AG09319 (cell line): Measurements from ENCODE around the gene MYO18A.

Experiments used
- DNase-seq: peaks from one replicate; pipeline ENCODE4 v3.0.0-alpha.2; 2010; ENCODE audit warnings: low read depth; ENCODE audit errors: extremely low read depth
- CTCF ChIP-seq: IDR thresholded peaks from 2 replicates; pipeline ENCODE4 v1.5.1; 2011; ENCODE audit warnings: low read depth, mild to moderate bottlenecking, inconsistent platforms, low read length, moderate library complexity

MYO18A gene

GRCh38 chr17:29095439-29095838 lies 84.8 kb downstream of the MYO18A start:
- TF ChIP-seq CTCF: no peak
- no peak for DNase-seq

GRCh38 chr17:29094101-29094708 lies 86.0 kb downstream of the MYO18A start:
- no peak for DNase-seq
- TF ChIP-seq CTCF: no peak

- no peak for DNase-seq
- TF ChIP-seq CTCF: no peak
Measured at GRCh38 chr17:29093090-29093871, 86.9 kb downstream of the MYO18A start.

- no peak for TF ChIP-seq CTCF
- no peak for DNase-seq
Measured at GRCh38 chr17:29091606-29092289, 88.5 kb downstream of the MYO18A start.

GRCh38 chr17:29090750-29091605 lies 89.2 kb downstream of the MYO18A start:
- no peak for TF ChIP-seq CTCF

GRCh38 chr17:29090108-29090507 lies 90.1 kb downstream of the MYO18A start:
- no peak for TF ChIP-seq CTCF
- DNase-seq: no peak

More at GRCh38 chr17:29090750-29091605, 89.2 kb downstream of the MYO18A start:
- DNase-seq: no peak
